ENCODE measurements around the gene NISCH.

- TF ChIP-seq ESRRA (IDR thresholded peaks at IDR 0.05; ENCODE audit: borderline replicate concordance, low read length) (no peak), RAD21 (conservative IDR thresholded peaks at IDR 0.05 in 1 of 2, IDR thresholded peaks at IDR 0.05 in 1 of 2) (no peak), POLR2A (IDR thresholded peaks at IDR 0.05; ENCODE audit: low read length) (no peak), MAFK (IDR thresholded peaks at IDR 0.05; ENCODE audit: partially characterized antibody) (no peak), CTCF (IDR thresholded peaks at IDR 0.05) (no peak), EP300 (IDR thresholded peaks at IDR 0.05) (no peak), BCL3 (IDR thresholded peaks at IDR 0.05) (no peak), PBX3 (IDR thresholded peaks at IDR 0.05) (no peak), CHD4 (IDR thresholded peaks at IDR 0.05; ENCODE audit: borderline replicate concordance) (no peak), EHF (CRISPR knock-in tag; IDR thresholded peaks at IDR 0.05) (no peak), ELK1 (IDR thresholded peaks at IDR 0.05; ENCODE audit: low read depth, low read length) (no peak), FOSL2 (IDR thresholded peaks at IDR 0.05) (no peak), FOSL2 (CRISPR knock-in tag; IDR thresholded peaks at IDR 0.05) (no peak), HOXB13 (CRISPR knock-in tag; IDR thresholded peaks at IDR 0.05; ENCODE audit: low read depth) (no peak)
These were observed 19.9 kb upstream of the NISCH start for GRCh38 chr3:52435246-52436101.
